Activated CD8-positive, alpha-beta memory T cell treated with anti-CD3 and anti-CD28 coated beads, Interleukin-2, amount 50 U/mL, for 4 hours (primary cell): ENCODE data around the gene POU2F3.

Experiments
- DNase-seq: peaks from one replicate; pipeline ENCODE4 v3.0.0-alpha.2; 2020

The POU2F3 gene

GRCh38 chr11:120239713-120240640, at the start of gene POU2F3:
TSS of gene POU2F3 (plus strand) at chr11:120240140. CDS start at chr11:120240344, 204 bp downstream.
- no peak for DNase-seq

- DNase-seq, result no peak
These were observed 48.9 kb upstream of the POU2F3 start for GRCh38 chr11:120191058-120191457.

GRCh38 chr11:120192831-120193625, 46.9 kb upstream of the POU2F3 start:
- no peak for DNase-seq

GRCh38 chr11:120194166-120194565, 45.8 kb upstream of the POU2F3 start:
- DNase-seq, result no peak

- no peak for DNase-seq
These were observed 44.2 kb upstream of the POU2F3 start for GRCh38 chr11:120195601-120196320.

- DNase-seq, result no peak
These were observed 43.1 kb upstream of the POU2F3 start for GRCh38 chr11:120196826-120197225.

- DNase-seq, result no peak
These were observed 42.6 kb upstream of the POU2F3 start for GRCh38 chr11:120197251-120197891.

- no peak for DNase-seq
These were observed 42.0 kb upstream of the POU2F3 start for GRCh38 chr11:120197977-120198376.

- DNase-seq, result no peak
These were observed 41.5 kb upstream of the POU2F3 start for GRCh38 chr11:120198403-120198786.

- DNase-seq, result no peak
These were observed 41.0 kb upstream of the POU2F3 start for GRCh38 chr11:120198787-120199469.

GRCh38 chr11:120199613-120200012, 40.3 kb upstream of the POU2F3 start:
- DNase-seq, result no peak

- no peak for DNase-seq
These were observed 39.3 kb upstream of the POU2F3 start for GRCh38 chr11:120200677-120201076.

- DNase-seq, result no peak
These were observed 38.3 kb upstream of the POU2F3 start for GRCh38 chr11:120201653-120202052.

GRCh38 chr11:120203626-120204025, 36.3 kb upstream of the POU2F3 start:
- DNase-seq, result no peak

GRCh38 chr11:120205596-120206161, 34.3 kb upstream of the POU2F3 start:
- no peak for DNase-seq

- DNase-seq, result no peak
These were observed 32.4 kb upstream of the POU2F3 start for GRCh38 chr11:120207512-120207911.

GRCh38 chr11:120208001-120208441, 31.9 kb upstream of the POU2F3 start:
- no peak for DNase-seq

GRCh38 chr11:120208777-120209176, 31.2 kb upstream of the POU2F3 start:
- DNase-seq, result no peak

GRCh38 chr11:120209746-120210625, 30.0 kb upstream of the POU2F3 start:
- peak; percentile 21 for DNase-seq
